Measurements from ENCODE around the gene CHCHD4. TPM values are rescaled to one million over a fixed set of nuclear protein-coding genes. Genes with fewer than 3 reads are reported as not detected.
"Not testable (repeated sequence)": the region's sequence is repeated elsewhere in the genome, so short reads cannot be mapped to it uniquely, and the experiment has no call there.

CHCHD4 gene
- total RNA-seq, 1 experiment from 2014 or later = 32.5 TPM

- no peak for DNase-seq (ENCODE audit: extremely low read depth, low read depth)
These were observed 1.1 kb downstream of the CHCHD4 start for GRCh38 chr3:14123308-14124222.

- no peak for DNase-seq (ENCODE audit: extremely low read depth, low read depth)
These were observed 2.4 kb downstream of the CHCHD4 start for GRCh38 chr3:14122301-14122700.

- no peak for DNase-seq (ENCODE audit: extremely low read depth, low read depth)
These were observed 2.8 kb downstream of the CHCHD4 start for GRCh38 chr3:14121859-14122258.

- not testable (repeated sequence) for DNase-seq (ENCODE audit: extremely low read depth, low read depth)
These were observed 3.7 kb downstream of the CHCHD4 start for GRCh38 chr3:14120921-14121448.

- no peak for DNase-seq (ENCODE audit: extremely low read depth, low read depth)
These were observed 4.4 kb downstream of the CHCHD4 start for GRCh38 chr3:14120111-14120920.

GRCh38 chr3:14119651-14120050 is 5.0 kb downstream of the CHCHD4 start:
- DNase-seq (ENCODE audit: extremely low read depth, low read depth) = no peak

GRCh38 chr3:14118400-14119381 is 6.0 kb downstream of the CHCHD4 start:
- no peak for DNase-seq (ENCODE audit: extremely low read depth, low read depth)

- no peak for DNase-seq (ENCODE audit: extremely low read depth, low read depth)
These were observed 6.9 kb downstream of the CHCHD4 start for GRCh38 chr3:14117468-14118399.

GRCh38 chr3:14113965-14114635 is 10.6 kb downstream of the CHCHD4 start:
- no peak for DNase-seq (ENCODE audit: extremely low read depth, low read depth)

GRCh38 chr3:14110699-14111098 is 14.0 kb downstream of the CHCHD4 start:
- no peak for DNase-seq (ENCODE audit: extremely low read depth, low read depth)

- not testable (repeated sequence) for DNase-seq (ENCODE audit: extremely low read depth, low read depth)
These were observed 14.8 kb downstream of the CHCHD4 start for GRCh38 chr3:14109821-14110220.

GRCh38 chr3:14097616-14098391 is 26.9 kb downstream of the CHCHD4 start:
- no peak for DNase-seq (ENCODE audit: extremely low read depth, low read depth)

- DNase-seq (ENCODE audit: extremely low read depth, low read depth) = no peak
These were observed 27.9 kb downstream of the CHCHD4 start for GRCh38 chr3:14096742-14097141.

- no peak for DNase-seq (ENCODE audit: extremely low read depth, low read depth)
These were observed 30.8 kb downstream of the CHCHD4 start for GRCh38 chr3:14093831-14094230.

- DNase-seq (ENCODE audit: extremely low read depth, low read depth) = no peak
These were observed 32.2 kb downstream of the CHCHD4 start for GRCh38 chr3:14092464-14092863.

GRCh38 chr3:14091959-14092358 is 32.7 kb downstream of the CHCHD4 start:
- not testable (repeated sequence) for DNase-seq (ENCODE audit: extremely low read depth, low read depth)

- DNase-seq (ENCODE audit: extremely low read depth, low read depth) = not testable (repeated sequence)
These were observed 37.2 kb downstream of the CHCHD4 start for GRCh38 chr3:14087461-14087860.
